HCT116 (cell line): ENCODE results near the gene OR14A2. TPM values are rescaled to one million over a fixed set of nuclear protein-coding genes. Genes with fewer than 3 reads are reported as not detected.

Experiments used
- ATAC-seq: fragments of 200-7000 bp; cut with Tn5 transposase; 2 replicates; pipeline ENCODE4 v1.9.1; 2020; ENCODE audit warnings: mild to moderate bottlenecking, moderate library complexity
- BruUV-seq: library from RNA; stranded (reverse); fragments of 400-500 nt; replicated peaks from 2 replicates; lab custom pipeline; 2021; lab: Mats Ljungman, UMichigan
- CTCF ChIA-PET: fragments of 300-600 bp; sonication (Branson Sonifier 250); formaldehyde crosslinking; loops from one replicate; lab custom pipeline; 2021; ENCODE audit warnings: antibody characterized with exemption; lab: Charles Lee
- POLR2A ChIA-PET: fragments of 300-600, 350-600 bp; sonication (Branson Sonifier 250); formaldehyde crosslinking; loops from one replicate; lab custom pipeline; 2021; ENCODE audit warnings: antibody characterized with exemption; lab: Charles Lee
- RAD21 ChIA-PET, 2 experiments: fragments of 300-600 bp; sonication (Branson Sonifier 250); formaldehyde crosslinking; loops; one replicate each; lab custom pipeline; 2023; ENCODE audit warnings: low total read pairs in 2 of 2; ENCODE audit not compliant: uncharacterized antibody in 2 of 2, unreplicated experiment in 2 of 2, low non-redundant PET in 1 of 2; lab: Charles Lee
- DNase-seq: peaks from one replicate; pipeline ENCODE4 v3.0.0-alpha.2; 2010; ENCODE audit warnings: low read depth, low spot score
- H2AFZ ChIP-seq: fragments of 200-600 bp; shearing (Covaris generic), sonication (generic); 2 replicates; pipeline ENCODE4 v1.6.1; 2017; ENCODE audit warnings: low read depth, mixed run types, mixed read lengths, antibody characterized with exemption, low read length; ENCODE audit not compliant: poor library complexity, severe bottlenecking
- H3K27ac ChIP-seq: 2 replicates; pipeline ENCODE4 v1.5.1; 2012; ENCODE audit warnings: low read depth, low read length
- H3K27me3 ChIP-seq: fragments of 200-600 bp; sonication (generic); 2 replicates; pipeline ENCODE4 v1.6.1; 2016; ENCODE audit warnings: mixed run types, low read length, mixed read lengths; ENCODE audit not compliant: insufficient read depth
- H3K36me3 ChIP-seq, 2 experiments: fragments of 200-500 bp in 1 of 2; fragments of 200-600 bp in 1 of 2; sonication (Bioruptor generic) in 1 of 2; sonication (generic) in 1 of 2; 2 replicates each; pipeline versions ENCODE4 v1.5.1 to v1.6.1; 2014 to 2016; ENCODE audit warnings: low read length in 2 of 2, inconsistent platforms in 1 of 2, mixed read lengths in 1 of 2, mixed run types in 1 of 2; ENCODE audit not compliant: insufficient read depth in 2 of 2, control insufficient read depth in 1 of 2
- H3K4me1 ChIP-seq, 2 experiments: fragments of 200-600 bp in 1 of 2; sonication (generic) in 1 of 2; 2 replicates each; pipeline versions ENCODE4 v1.5.1 to v1.6.1; 2012 to 2017; ENCODE audit warnings: low read length in 2 of 2, inconsistent platforms in 1 of 2, mild to moderate bottlenecking in 1 of 2, mixed read lengths in 1 of 2, mixed run types in 1 of 2, moderate library complexity in 1 of 2; ENCODE audit not compliant: insufficient read depth in 2 of 2, control insufficient read depth in 1 of 2
- H3K4me2 ChIP-seq: fragments of 200-600 bp; sonication (generic); 2 replicates; pipeline ENCODE4 v1.6.1; 2017; ENCODE audit warnings: mixed run types, low read length, mixed read lengths
- H3K4me3 ChIP-seq, 2 experiments: fragments of 200-600 bp in 1 of 2; sonication (generic) in 1 of 2; replicated peaks in 1 of 2; 2 replicates each; pipeline ENCODE4 v1.5.1; 2011 to 2016; ENCODE audit warnings: low read length in 2 of 2, control low read depth in 1 of 2, low read depth in 1 of 2, mild to moderate bottlenecking in 1 of 2, mixed read lengths in 1 of 2, mixed run types in 1 of 2
- H3K79me2 ChIP-seq: fragments of 200-600 bp; sonication (generic); 2 replicates; pipeline ENCODE4 v1.6.1; 2017; ENCODE audit warnings: mild to moderate bottlenecking, mixed run types, low read length, moderate library complexity, mixed read lengths; ENCODE audit not compliant: insufficient read depth
- H3K9ac ChIP-seq: fragments of 200-600 bp; sonication (generic); 2 replicates; pipeline ENCODE4 v1.6.1; 2016; ENCODE audit warnings: low read length, mixed read lengths
- H3K9me2 ChIP-seq: fragments of 200-600 bp; sonication (generic), shearing (Covaris generic); 2 replicates; pipeline ENCODE4 v1.6.1; 2017; ENCODE audit warnings: mixed run types, mild to moderate bottlenecking, moderate library complexity; ENCODE audit not compliant: insufficient read depth
- H3K9me3 ChIP-seq, 2 experiments: fragments of 200-500 bp in 1 of 2; fragments of 200-600 bp in 1 of 2; sonication (Bioruptor generic) in 1 of 2; sonication (generic) in 1 of 2; 2 replicates each; pipeline ENCODE4 v1.6.1; 2014 to 2017; ENCODE audit warnings: low read length in 2 of 2, mixed read lengths in 2 of 2, inconsistent platforms in 1 of 2, low read depth in 1 of 2, mild to moderate bottlenecking in 1 of 2, mixed run types in 1 of 2, moderate library complexity in 1 of 2; ENCODE audit not compliant: control insufficient read depth in 1 of 2, insufficient read depth in 1 of 2
- H4K20me1 ChIP-seq: fragments of 200-600 bp; sonication (generic), shearing (Covaris generic); 2 replicates; pipeline ENCODE4 v1.6.1; 2017; ENCODE audit warnings: mixed run types, mild to moderate bottlenecking, moderate library complexity; ENCODE audit not compliant: insufficient read depth
- CBX3 ChIP-seq: IDR thresholded peaks from 2 replicates; pipeline ENCODE4 v1.6.1; 2012; ENCODE audit warnings: low read depth
- ELF1 ChIP-seq: IDR thresholded peaks from 2 replicates; pipeline ENCODE4 v1.6.1; 2012; ENCODE audit warnings: low read depth, borderline replicate concordance
- EZH2 ChIP-seq: fragments of 200-600 bp; sonication (generic); IDR thresholded peaks from 2 replicates; pipeline ENCODE4 v1.6.1; 2017; ENCODE audit warnings: antibody characterized with exemption, mixed run types
- FOSL1 ChIP-seq: IDR thresholded peaks from 2 replicates; pipeline ENCODE4 v1.6.1; 2012; ENCODE audit warnings: low read depth
- MAX ChIP-seq: IDR thresholded peaks from 2 replicates; pipeline ENCODE4 v1.6.1; 2012
- RAD21 ChIP-seq: IDR thresholded peaks from 2 replicates; pipeline ENCODE4 v1.6.1; 2012; ENCODE audit warnings: low read depth, mild to moderate bottlenecking
- SP1 ChIP-seq: IDR thresholded peaks from 2 replicates; pipeline ENCODE4 v1.6.1; 2012; ENCODE audit warnings: low read depth
- TCF7L2 ChIP-seq: IDR thresholded peaks from 2 replicates; pipeline ENCODE4 v1.7.0; 2011; ENCODE audit warnings: borderline replicate concordance, inconsistent platforms; ENCODE audit not compliant: insufficient read depth, insufficient read length; ENCODE audit errors: extremely low read depth
- YY1 ChIP-seq: IDR thresholded peaks from 2 replicates; pipeline ENCODE4 v1.6.1; 2011; ENCODE audit warnings: low read length, low read depth, moderate library complexity, mild to moderate bottlenecking; ENCODE audit not compliant: insufficient replicate concordance; ENCODE audit errors: extremely low read depth
- ZBTB33 ChIP-seq: IDR thresholded peaks from 2 replicates; pipeline ENCODE4 v1.6.1; 2011; ENCODE audit warnings: mild to moderate bottlenecking, low read length, moderate library complexity; ENCODE audit not compliant: insufficient replicate concordance; ENCODE audit errors: extremely low read depth
- intact Hi-C: fragments of 100-400 bp; cut with micrococcal nuclease; formaldehyde crosslinking; loops from 2 replicates; pipeline ENCODE4 v1.10.0; 2022
- total RNA-seq: library from RNA; stranded (reverse); gene quantifications from one replicate; pipeline ENCODE4 v1.2.1, GENCODE V29; 2021; ENCODE audit not compliant: unreplicated experiment

OR14A2 gene
- total RNA-seq, 1 experiment from 2014 or later: not detected

- BruUV-seq: no TSS peak
- H3K4me3 ChIP-seq: no peak overlapping the region
- H3K27ac ChIP-seq: no peak overlapping the region
- H3K27me3 ChIP-seq: no peaks in the 10 kb centered on the region
- TF ChIP-seq ELF1 (no peak), RAD21 (no peak), FOSL1 (no peak), MAX (no peak), ZBTB33 (no peak)
- TF ChIP-seq, all 23 proteins: peak for 0
- Histone ChIP-seq H4K20me1 (no peaks in the 10 kb centered on the region), H3K36me3 (no peaks in the 10 kb centered on the region), H3K79me2 (no peaks in the 10 kb centered on the region), H3K9me2 (no peaks in the 10 kb centered on the region), H3K4me1 (no peaks in the 10 kb centered on the region), H3K9ac (no peak overlapping the region), H3K9me3 (peaks cover 0 to 7% of the 10 kb centered on the region in 2 experiments; a peak in 2 of 4 replicates), H2AFZ (no peak overlapping the region), H3K4me2 (no peak overlapping the region)
- ChIA-PET CTCF (no interaction called here), RAD21 (no interaction called here), POLR2A (no interaction called here)
- intact Hi-C loops: loop anchor here (5.0 kb wide), 1 partner anchor 1127 kb away; no protein-coding TSS in a partner anchor
- ATAC-seq (no peak), DNase-seq (no peak)
Measured at GRCh38 chr1:247680171-247680570, 67.8 kb downstream of the OR14A2 start.

GRCh38 chr1:247679639-247680038 lies 68.3 kb downstream of the OR14A2 start, which contains the start of gene OR13G1:
Gene OR13G1 (minus strand): TSS chr1:247679739. CDS start chr1:247673041, 6,698 bp downstream.
- TF ChIP-seq MAX (no peak), TCF7L2 (no peak), CBX3 (no peak), YY1 (no peak), SP1 (no peak), EZH2 (no peak), RAD21 (no peak), ELF1 (no peak)
- TF ChIP-seq, all 23 proteins: peak for 0
- H3K4me1 ChIP-seq: no peaks in the 10 kb centered on the region
- no peak within 1 kb of the TSS for H3K4me2 ChIP-seq
- H3K36me3 ChIP-seq: no peaks in the 10 kb centered on the region
- H3K27ac ChIP-seq: no peak within 1 kb of the TSS
- ATAC-seq: no peak
- intact Hi-C loops: loop anchor here (5.0 kb wide), 1 partner anchor 1128 kb away; no protein-coding TSS in a partner anchor
- no peaks in the 10 kb centered on the region for H3K79me2 ChIP-seq
- DNase-seq: no peak
- ChIA-PET CTCF (no interaction called here), RAD21 (no interaction called here), POLR2A (no interaction called here)
- no peak within 1 kb of the TSS for H2AFZ ChIP-seq
- H4K20me1 ChIP-seq: no peaks in the 10 kb centered on the region
- BruUV-seq: no TSS peak
- H3K9me3 ChIP-seq: peaks cover 0 to 7% of the 10 kb centered on the region in 2 experiments; a peak in 2 of 4 replicates
- H3K9ac ChIP-seq: no peak within 1 kb of the TSS
- H3K4me3 ChIP-seq: no peak within 1 kb of the TSS
- H3K27me3 ChIP-seq: no peaks in the 10 kb centered on the region
- no peaks in the 10 kb centered on the region for H3K9me2 ChIP-seq
